HepG2 (cell line): Measurements from ENCODE around the gene ACOT2. TPM values are rescaled to one million over a fixed set of nuclear protein-coding genes. Genes with fewer than 3 reads are reported as not detected.

Experiments used
- ATF1 ChIP-seq: IDR thresholded peaks from 2 replicates; pipeline ENCODE4 v1.6.1; 2016; ENCODE audit warnings: mild to moderate bottlenecking, control low read depth
- BHLHE40 ChIP-seq: IDR thresholded peaks from 2 replicates; pipeline ENCODE4 v1.6.1; 2011; ENCODE audit warnings: low read length, improper control_type of control experiment
- FOXA1 ChIP-seq, 2 experiments: fragments of 450-650 bp in 1 of 2; sonication (generic) in 1 of 2; formaldehyde crosslinking in 1 of 2; IDR thresholded peaks; 2 replicates each; pipeline versions ENCODE4 v1.4.0 to v1.6.1; 2016 to 2020; ENCODE audit warnings: missing genetic modification reagents in 1 of 2
- GPN1 ChIP-seq: sonication (generic); formaldehyde crosslinking; IDR thresholded peaks from 2 replicates; pipeline ENCODE4 v1.5.1; 2020; ENCODE audit warnings: missing genetic modification reagents, borderline replicate concordance
- HNF4A ChIP-seq: sonication (generic); formaldehyde crosslinking; IDR thresholded peaks from 2 replicates; pipeline ENCODE4 v1.4.0; 2020; ENCODE audit warnings: missing genetic modification reagents
- IKZF5 ChIP-seq: IDR thresholded peaks from 2 replicates; pipeline ENCODE4 v1.6.1; 2018; ENCODE audit warnings: missing genetic modification reagents, mild to moderate bottlenecking, missing compliant biosample characterization
- NR2F6 ChIP-seq, 2 experiments: IDR thresholded peaks; 2 replicates each; pipeline ENCODE4 v1.6.1; 2016; ENCODE audit warnings: antibody characterized with exemption in 1 of 2, mild to moderate bottlenecking in 1 of 2
- SP5 ChIP-seq: IDR thresholded peaks from 2 replicates; pipeline ENCODE4 v1.6.1; 2016; ENCODE audit warnings: low read depth, borderline replicate concordance
- TFDP2 ChIP-seq: sonication (generic); formaldehyde crosslinking; IDR thresholded peaks from 2 replicates; pipeline ENCODE4 v1.4.0; 2020; ENCODE audit warnings: missing genetic modification reagents
- YEATS2 ChIP-seq: sonication (generic); formaldehyde crosslinking; IDR thresholded peaks from 2 replicates; pipeline ENCODE4 v1.4.0; 2020; ENCODE audit warnings: missing genetic modification reagents, borderline replicate concordance
- ZBTB39 ChIP-seq: sonication (generic); formaldehyde crosslinking; IDR thresholded peaks from 2 replicates; pipeline ENCODE4 v1.5.0; 2020; ENCODE audit warnings: missing genetic modification reagents
- ZNF331 ChIP-seq: sonication (generic); formaldehyde crosslinking; IDR thresholded peaks from 2 replicates; pipeline ENCODE4 v1.4.0; 2020; ENCODE audit warnings: missing genetic modification reagents
- ZNF468 ChIP-seq: sonication (generic); formaldehyde crosslinking; IDR thresholded peaks from 2 replicates; pipeline ENCODE4 v1.8.0; 2022; ENCODE audit warnings: mild to moderate bottlenecking, moderate library complexity, missing genetic modification reagents
- ZNF670 ChIP-seq: sonication (generic); formaldehyde crosslinking; IDR thresholded peaks from 2 replicates; pipeline ENCODE4 v1.8.0; 2022; ENCODE audit warnings: mild to moderate bottlenecking, missing genetic modification reagents, borderline replicate concordance
- ZNF800 ChIP-seq: sonication (generic); formaldehyde crosslinking; IDR thresholded peaks from 2 replicates; pipeline ENCODE4 v1.4.0; 2020; ENCODE audit warnings: missing genetic modification reagents
- ZSCAN30 ChIP-seq: sonication (generic); formaldehyde crosslinking; IDR thresholded peaks from 2 replicates; pipeline ENCODE4 v1.5.0; 2020; ENCODE audit warnings: mild to moderate bottlenecking, missing genetic modification reagents
- polyA plus RNA-seq, 8 experiments: library from polyadenylated mRNA; depleted of rRNA in 3 of 8; stranded (reverse) in 7 of 8; unstranded in 1 of 8; fragments of >200 nt; fragmentation: Illumina TruSeq in 4 of 8; extraction: Trizol in 4 of 8; gene quantifications; 2 replicates each; pipeline versions ENCODE4 v1.2.1 to v1.2.3, GENCODE V29; 2011 to 2016; ENCODE audit warnings: low read depth in 4 of 8, missing spikeins in 1 of 8, mixed read lengths in 1 of 8; ENCODE audit not compliant: insufficient read depth in 1 of 8
- total RNA-seq, 5 experiments: library from RNA; depleted of rRNA; stranded (reverse); fragments of >200 nt; fragmentation: Illumina TruSeq; extraction: Trizol; gene quantifications; 2 replicates each; pipeline ENCODE4 v1.2.3, GENCODE V29; 2016; ENCODE audit warnings: low read depth in 1 of 5
- TF ChIP-seq, protein P1 (sequence below): sonication (generic); formaldehyde crosslinking; IDR thresholded peaks from 2 replicates; pipeline ENCODE4 v1.5.1; 2020; ENCODE audit warnings: mild to moderate bottlenecking, missing genetic modification reagents
- TF ChIP-seq, protein P2 (sequence below): sonication (generic); formaldehyde crosslinking; IDR thresholded peaks from 2 replicates; pipeline ENCODE4 v1.4.0; 2020; ENCODE audit warnings: missing genetic modification reagents
- TF ChIP-seq, protein P3 (sequence below): conservative IDR thresholded peaks from 2 replicates; pipeline ENCODE4 v1.6.1; 2018; ENCODE audit warnings: missing genetic modification reagents

ACOT2 gene
- total and polyA plus RNA-seq, 2 of the 13 experiments (the other 11 are each of a cell fraction or from before 2014, with no cell fraction given) = 60.0 to 110 TPM

DNA sequence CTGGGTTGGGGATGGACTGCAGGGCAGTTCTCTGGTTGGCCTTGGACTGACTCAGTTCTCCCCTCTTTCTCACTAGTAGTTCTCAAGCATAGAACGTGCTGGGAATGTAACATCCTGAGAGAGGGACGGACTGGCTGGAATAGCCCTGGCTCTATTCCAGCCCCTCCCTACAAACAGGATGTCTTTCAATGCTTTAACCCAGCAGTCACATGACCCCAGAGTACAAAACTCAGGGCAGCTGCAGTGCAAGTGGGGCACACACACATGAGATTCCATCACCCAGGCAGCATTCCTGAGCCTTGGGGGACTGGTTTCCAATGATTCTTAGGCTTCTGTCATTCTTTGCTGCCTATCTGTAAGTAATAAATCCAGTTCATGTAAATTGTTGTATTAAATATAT is 41.7 kb downstream of the ACOT2 start (continued):
- TF ChIP-seq, protein P1, sequence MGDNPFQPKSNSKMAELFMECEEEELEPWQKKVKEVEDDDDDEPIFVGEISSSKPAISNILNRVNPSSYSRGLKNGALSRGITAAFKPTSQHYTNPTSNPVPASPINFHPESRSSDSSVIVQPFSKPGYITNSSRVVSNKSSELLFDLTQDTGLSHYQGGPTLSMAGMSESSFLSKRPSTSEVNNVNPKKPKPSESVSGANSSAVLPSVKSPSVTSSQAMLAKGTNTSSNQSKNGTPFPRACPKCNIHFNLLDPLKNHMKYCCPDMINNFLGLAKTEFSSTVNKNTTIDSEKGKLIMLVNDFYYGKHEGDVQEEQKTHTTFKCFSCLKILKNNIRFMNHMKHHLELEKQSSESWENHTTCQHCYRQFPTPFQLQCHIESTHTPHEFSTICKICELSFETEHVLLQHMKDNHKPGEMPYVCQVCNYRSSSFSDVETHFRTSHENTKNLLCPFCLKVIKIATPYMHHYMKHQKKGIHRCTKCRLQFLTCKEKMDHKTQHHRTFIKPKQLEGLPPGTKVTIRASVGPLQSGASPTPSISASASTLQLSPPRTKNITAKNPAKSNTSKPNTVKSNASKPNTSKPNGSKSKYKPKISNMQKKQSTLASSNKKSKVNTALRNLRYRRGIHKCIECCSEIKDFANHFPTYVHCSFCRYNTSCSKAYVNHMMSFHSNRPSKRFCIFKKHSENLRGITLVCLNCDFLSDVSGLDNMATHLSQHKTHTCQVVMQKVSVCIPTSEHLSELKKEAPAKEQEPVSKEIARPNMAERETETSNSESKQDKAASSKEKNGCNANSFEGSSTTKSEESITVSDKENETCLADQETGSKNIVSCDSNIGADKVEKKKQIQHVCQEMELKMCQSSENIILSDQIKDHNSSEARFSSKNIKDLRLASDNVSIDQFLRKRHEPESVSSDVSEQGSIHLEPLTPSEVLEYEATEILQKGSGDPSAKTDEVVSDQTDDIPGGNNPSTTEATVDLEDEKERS = 0 out of 2 replicates have a peak, but pooled peaks have one; percentile 21
- TF ChIP-seq GPN1 (no peak), ZNF468 (CRISPR knock-in tag) (no peak), YEATS2 (CRISPR knock-in tag) (peak; percentile 24; the same call in 1 of the 2 replicates), IKZF5 (CRISPR knock-in tag) (peak; percentile 59; the same call in 1 of the 2 replicates), TFDP2 (CRISPR knock-in tag) (no peak), ZNF800 (CRISPR knock-in tag) (peak; percentile 69; the same call in 1 of the 2 replicates), FOXA1 (IDR thresholded peaks at IDR 0.05) (no peak), FOXA1 (CRISPR knock-in tag; IDR thresholded peaks at IDR 0.05) (peak; percentile 39; the same call in 1 of the 2 replicates), ZBTB39 (no peak), ATF1 (CRISPR knock-in tag) (no peak), BHLHE40 (peak; percentile 66), SP5 (CRISPR knock-in tag) (peak; percentile 62; the same call in 1 of the 2 replicates), NR2F6 (IDR thresholded peaks at IDR 0.05) (no peak), NR2F6 (CRISPR knock-in tag; IDR thresholded peaks at IDR 0.05) (peak; percentile 48; the same call in 1 of the 2 replicates), ZNF670 (no peak), HNF4A (CRISPR knock-in tag) (peak; percentile 53), ZSCAN30 (CRISPR knock-in tag) (no peak), ZNF331 (CRISPR knock-in tag) (peak; percentile 55)
- TF ChIP-seq, protein P2, sequence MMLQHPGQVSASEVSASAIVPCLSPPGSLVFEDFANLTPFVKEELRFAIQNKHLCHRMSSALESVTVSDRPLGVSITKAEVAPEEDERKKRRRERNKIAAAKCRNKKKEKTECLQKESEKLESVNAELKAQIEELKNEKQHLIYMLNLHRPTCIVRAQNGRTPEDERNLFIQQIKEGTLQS (CRISPR knock-in tag) = no peak
- TF ChIP-seq, protein P3, sequence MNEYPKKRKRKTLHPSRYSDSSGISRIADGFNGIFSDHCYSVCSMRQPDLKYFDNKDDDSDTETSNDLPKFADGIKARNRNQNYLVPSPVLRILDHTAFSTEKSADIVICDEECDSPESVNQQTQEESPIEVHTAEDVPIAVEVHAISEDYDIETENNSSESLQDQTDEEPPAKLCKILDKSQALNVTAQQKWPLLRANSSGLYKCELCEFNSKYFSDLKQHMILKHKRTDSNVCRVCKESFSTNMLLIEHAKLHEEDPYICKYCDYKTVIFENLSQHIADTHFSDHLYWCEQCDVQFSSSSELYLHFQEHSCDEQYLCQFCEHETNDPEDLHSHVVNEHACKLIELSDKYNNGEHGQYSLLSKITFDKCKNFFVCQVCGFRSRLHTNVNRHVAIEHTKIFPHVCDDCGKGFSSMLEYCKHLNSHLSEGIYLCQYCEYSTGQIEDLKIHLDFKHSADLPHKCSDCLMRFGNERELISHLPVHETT (CRISPR knock-in tag) = no peak
